ENCODE data around the gene ATP10B.
"Not testable (repeated sequence)": the region's sequence is repeated elsewhere in the genome, so short reads cannot be mapped to it uniquely, and the experiment has no call there.

Gene ATP10B

GRCh38 chr5:160757194-160757593 is 94.8 kb downstream of the ATP10B start:
- no peak for DNase-seq (ENCODE audit: low read depth in 1 of 2, low spot score in 1 of 2)

DNA sequence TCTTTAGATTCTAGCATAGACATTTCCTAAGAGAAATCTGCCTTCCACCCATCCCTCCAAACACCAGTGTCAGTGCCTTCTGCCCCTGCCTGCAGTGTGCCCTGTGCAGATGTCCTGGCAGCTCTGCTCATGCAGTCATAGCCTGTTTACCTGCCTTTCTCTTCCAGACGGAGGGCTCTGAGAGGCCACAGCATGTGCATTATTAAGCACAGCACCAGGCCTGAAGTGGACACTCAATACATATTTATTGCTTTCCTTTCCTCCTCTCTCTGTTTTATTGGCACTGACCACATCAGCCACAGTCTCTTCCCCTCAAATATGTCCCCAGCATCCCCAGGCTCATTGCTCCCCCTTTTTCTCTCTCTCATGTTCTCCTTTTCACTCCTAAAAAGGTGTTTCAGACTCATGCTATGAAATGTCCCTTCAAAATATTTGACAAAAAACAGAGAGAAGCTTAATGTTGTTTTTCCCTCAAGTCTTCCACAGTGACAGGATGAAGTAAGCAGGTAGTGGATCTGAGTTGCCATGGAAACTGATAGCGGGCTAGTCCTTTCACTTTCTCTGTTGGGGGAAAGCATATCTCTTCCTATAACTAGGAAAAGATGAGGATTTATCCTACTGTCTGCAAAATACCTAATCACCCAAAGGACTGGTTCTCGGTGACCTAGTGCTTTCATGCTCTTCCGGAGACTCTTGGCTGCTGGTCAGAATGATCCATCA is 100.9 kb downstream of the ATP10B start:
- no peak for DNase-seq (ENCODE audit: low read depth in 1 of 2, low spot score in 1 of 2)

- no peak for DNase-seq (ENCODE audit: low read depth in 1 of 2, low spot score in 1 of 2)
Observed at GRCh38 chr5:160749682-160750081, 102.3 kb downstream of the ATP10B start.

DNA sequence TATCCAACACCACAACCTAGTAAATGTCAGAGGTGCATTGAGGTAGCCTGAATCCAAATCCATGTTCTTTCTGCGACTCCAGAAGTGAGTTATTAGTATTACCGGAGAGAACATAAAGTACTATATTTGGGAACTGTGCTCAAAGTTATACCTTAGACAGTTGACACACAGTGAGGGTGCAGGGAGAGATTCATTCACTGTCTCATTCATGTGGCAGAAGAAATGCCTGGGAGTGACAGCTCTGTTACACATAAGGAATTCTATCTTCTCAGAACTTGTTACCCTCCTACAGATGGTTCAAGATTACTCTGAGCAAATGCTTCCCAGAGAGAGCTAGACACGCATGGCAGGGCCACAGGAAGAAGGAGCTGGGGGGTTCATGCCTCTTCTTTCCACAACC is 103.0 kb downstream of the ATP10B start:
- no peak for DNase-seq (ENCODE audit: low read depth in 1 of 2, low spot score in 1 of 2)

GRCh38 chr5:160747987-160748386 is 104.0 kb downstream of the ATP10B start:
- no peak for DNase-seq (ENCODE audit: low read depth in 1 of 2, low spot score in 1 of 2)

DNA sequence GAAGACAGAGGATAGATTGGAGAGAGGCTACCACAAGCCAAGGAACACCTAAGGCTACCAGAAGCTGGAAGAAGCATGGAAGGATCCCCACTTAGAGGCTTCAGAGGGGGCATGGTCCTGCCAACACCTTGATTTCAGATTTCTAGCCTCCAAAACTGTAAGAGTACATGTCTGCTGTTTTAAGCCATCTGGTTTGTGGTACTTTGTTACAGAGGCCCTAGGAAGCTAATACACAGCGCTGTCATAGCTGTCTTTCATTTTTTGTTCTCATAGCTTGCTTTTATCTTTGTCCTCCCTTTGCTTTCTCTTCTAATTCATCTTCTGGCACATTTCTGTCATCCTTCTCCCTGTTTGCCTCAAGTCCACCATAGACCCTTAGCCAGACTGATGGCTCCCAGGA is 104.5 kb downstream of the ATP10B start:
- DNase-seq (ENCODE audit: low read depth in 1 of 2, low spot score in 1 of 2): no peak

- no peak for DNase-seq (ENCODE audit: low read depth in 1 of 2, low spot score in 1 of 2)
Observed at GRCh38 chr5:160744268-160745101, 107.5 kb downstream of the ATP10B start.

- no peak for DNase-seq (ENCODE audit: low read depth in 1 of 2, low spot score in 1 of 2)
Observed at GRCh38 chr5:160743027-160743426, 109.0 kb downstream of the ATP10B start.

DNA sequence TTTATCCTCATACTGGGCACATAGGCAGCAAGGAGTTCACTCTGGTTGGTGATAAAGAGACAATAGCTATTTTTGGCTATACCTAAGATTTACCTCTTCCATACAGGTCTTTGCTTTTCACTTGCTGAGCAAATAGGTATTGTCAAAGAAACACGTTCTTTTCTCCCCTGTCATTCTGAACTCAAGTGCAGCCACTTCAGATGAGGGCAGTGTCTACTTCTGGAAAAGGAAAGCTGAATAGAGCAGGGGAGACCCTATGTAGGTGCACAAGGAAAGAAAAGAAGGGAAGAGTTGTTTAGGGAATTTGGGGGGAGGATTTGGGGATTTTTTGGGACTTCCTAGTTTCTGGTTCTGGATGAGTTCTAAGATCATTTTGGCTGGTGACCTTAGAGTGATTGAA is 109.6 kb downstream of the ATP10B start:
- no peak for DNase-seq (ENCODE audit: low read depth in 1 of 2, low spot score in 1 of 2)

- DNase-seq (ENCODE audit: low read depth in 1 of 2, low spot score in 1 of 2): no peak
Observed at GRCh38 chr5:160727296-160727997, 124.6 kb downstream of the ATP10B start.

- no peak for DNase-seq (ENCODE audit: low read depth in 1 of 2, low spot score in 1 of 2)
Observed at GRCh38 chr5:160726721-160727120, 125.3 kb downstream of the ATP10B start.

DNA sequence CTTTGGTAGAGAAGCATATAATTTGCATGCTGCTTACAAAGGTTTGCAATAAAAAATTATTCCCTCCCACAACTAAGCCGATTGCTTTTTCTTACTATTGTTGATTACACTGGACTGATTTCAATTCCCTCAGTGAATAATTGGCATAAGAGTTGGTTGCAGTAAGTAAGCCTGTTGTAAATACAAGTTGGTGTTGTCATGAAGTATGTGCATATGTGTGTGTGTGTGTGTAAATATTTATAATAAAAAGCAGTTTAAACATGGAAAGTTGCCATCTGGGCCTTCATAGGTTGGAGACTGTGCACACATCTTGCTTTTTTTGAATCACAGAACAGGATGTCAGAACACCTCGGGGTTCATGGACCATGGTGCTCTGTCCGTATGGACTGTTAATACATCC is 131.2 kb downstream of the ATP10B start:
- no peak for DNase-seq (ENCODE audit: low read depth in 1 of 2, low spot score in 1 of 2)

DNA sequence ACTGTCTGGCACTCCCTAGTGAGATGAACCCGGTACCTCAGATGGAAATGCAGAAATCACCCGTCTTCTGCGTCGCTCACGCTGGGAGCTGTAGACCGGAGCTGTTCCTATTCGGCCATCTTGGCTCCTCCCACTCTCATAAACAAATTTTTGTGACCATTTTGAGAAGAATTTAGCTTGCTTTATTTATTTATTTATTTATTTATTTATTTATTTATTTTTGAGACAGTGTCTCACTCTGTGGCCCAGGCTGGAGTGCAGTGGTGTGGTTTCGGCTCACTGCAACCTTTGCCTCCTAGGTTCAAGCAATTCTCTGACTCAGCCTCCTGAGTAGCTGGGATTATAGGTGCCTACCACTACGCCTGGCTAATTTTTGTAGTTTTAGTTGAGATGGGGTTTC is 136.5 kb downstream of the ATP10B start:
- DNase-seq (ENCODE audit: low read depth in 1 of 2, low spot score in 1 of 2): not testable (repeated sequence)

GRCh38 chr5:160703547-160704189 is 148.3 kb downstream of the ATP10B start:
- no peak for DNase-seq (ENCODE audit: low read depth in 1 of 2, low spot score in 1 of 2)

GRCh38 chr5:160702934-160703333 is 149.1 kb downstream of the ATP10B start:
- DNase-seq (ENCODE audit: low read depth in 1 of 2, low spot score in 1 of 2): no peak

DNA sequence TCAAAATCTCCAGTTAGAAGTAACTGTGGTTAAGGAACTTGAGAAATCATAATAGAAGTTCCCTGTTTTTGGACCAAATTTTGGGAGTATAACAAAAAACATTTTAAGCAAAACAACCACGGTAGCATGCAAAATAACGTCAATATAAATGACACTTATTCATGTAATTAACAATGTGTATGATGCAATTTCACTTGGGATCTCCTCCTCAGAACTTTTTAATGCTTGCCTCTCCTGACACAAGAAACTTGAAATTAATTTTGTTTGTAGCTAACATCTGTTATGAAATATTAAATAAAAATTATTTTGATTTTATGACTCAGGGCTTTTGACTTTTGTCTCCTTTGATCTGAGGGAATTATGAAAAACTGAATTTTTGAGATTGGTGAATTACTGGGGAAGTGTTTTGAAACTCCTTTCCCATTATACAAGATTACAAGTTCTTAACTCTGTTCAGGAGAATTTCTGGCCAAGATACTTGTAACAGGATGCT is 149.7 kb downstream of the ATP10B start:
- no peak for DNase-seq (ENCODE audit: low read depth in 1 of 2, low spot score in 1 of 2)

DNA sequence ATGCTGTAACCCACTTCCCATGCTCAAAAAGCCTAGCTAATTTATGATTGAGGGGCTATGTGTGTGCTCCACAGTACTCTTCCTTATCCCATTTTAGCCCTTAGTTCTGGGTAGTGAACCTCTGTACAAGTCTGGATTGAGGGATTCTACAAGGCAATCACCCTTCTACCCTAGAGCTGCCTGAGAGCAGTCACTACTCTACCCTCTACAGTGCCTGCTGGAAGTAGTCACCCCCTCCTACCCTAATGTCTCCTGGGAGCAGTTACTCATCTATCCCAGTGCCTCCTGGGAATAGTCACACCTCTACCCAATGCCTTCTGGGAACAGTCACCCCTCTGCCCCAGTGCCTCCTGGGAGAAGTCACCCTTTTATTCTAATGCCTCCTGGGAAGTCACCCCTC is 150.6 kb downstream of the ATP10B start:
- no peak for DNase-seq (ENCODE audit: low read depth in 1 of 2, low spot score in 1 of 2)

- DNase-seq (ENCODE audit: low read depth in 1 of 2, low spot score in 1 of 2): no peak
Observed at GRCh38 chr5:160699301-160699700, 152.7 kb downstream of the ATP10B start.

- DNase-seq (ENCODE audit: low read depth in 1 of 2, low spot score in 1 of 2): no peak
Observed at GRCh38 chr5:160697281-160697680, 154.7 kb downstream of the ATP10B start.

- DNase-seq (ENCODE audit: low read depth in 1 of 2, low spot score in 1 of 2): no peak
Observed at GRCh38 chr5:160694896-160695295, 157.1 kb downstream of the ATP10B start.

DNA sequence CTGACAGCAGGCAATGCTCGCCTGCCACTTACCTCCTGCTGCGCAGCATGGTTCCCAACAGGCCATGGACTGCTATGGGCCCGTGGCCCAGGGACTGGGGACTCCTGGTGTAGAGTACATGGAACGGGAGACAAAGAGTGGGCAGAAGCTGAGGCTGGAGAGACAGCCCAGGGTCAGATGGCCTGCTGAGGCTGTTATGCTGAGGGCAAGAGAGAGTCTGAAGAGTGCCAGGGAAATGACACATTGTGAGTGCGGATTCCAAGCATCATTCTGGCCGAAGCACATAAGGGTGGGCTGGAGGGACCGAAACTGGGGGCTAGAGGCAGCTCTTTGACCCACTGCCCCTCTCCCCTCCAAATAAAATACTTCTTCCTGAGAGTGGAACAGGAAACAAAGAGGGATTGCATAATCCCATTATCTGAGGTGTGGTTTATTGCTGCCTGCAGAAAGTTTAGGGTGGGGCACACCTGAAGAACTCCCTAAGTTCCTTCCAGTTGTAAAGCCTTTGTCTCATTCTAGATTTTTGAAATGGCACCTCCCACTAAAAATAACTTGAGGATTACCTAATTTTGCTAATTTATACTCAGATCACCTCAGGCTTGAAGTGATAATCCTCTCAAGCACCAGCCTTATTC is 158.1 kb downstream of the ATP10B start:
- no peak for DNase-seq (ENCODE audit: low read depth in 1 of 2, low spot score in 1 of 2)
